GM18861 (cell line): ENCODE measurements around the gene ATMIN.

Experiments used
- ATAC-seq: cut with Tn5 transposase; IDR thresholded peaks from one replicate; pipeline ENCODE4 v1.9.1; 2021; ENCODE audit not compliant: unreplicated experiment

ATMIN gene

DNA sequence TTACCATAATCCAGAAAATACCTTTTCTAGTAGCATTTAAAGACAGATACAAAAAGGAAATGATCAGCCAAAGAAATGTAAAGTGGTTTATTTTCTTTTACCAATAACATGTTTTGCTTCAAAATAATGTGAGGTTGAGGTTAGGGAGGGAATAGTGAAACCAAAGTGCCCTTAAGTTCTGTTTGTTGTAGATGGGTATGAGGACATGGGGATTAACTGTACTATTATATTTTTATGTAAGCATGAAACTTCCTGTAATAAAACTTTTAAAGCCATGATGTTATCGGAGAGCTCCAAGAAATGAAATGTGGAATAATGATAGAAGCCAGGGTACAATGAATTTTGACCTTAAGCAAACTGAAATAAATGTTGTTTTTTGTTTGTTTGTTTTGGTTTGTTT is 31.5 kb downstream of the ATMIN start:
- no peak for ATAC-seq

DNA sequence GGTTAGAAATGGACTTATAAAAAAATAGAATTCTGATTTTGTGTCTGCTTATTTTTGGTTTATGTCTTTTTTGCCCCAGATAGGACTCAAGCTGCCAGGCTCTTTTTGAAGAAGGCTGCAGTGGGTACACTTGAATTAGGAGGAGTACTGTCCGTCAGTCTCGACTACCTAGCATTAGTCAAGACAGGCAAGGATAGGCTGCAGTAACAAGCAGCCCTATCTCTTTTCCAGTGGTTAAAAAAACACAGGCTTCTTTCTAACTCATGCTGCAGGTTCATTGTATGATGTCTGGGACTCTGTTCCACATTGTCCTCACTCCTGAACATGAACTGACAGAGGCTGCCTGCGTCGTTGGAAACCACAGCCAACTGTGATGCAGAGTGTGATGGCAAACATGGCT is 33.4 kb downstream of the ATMIN start:
- no peak for ATAC-seq

DNA sequence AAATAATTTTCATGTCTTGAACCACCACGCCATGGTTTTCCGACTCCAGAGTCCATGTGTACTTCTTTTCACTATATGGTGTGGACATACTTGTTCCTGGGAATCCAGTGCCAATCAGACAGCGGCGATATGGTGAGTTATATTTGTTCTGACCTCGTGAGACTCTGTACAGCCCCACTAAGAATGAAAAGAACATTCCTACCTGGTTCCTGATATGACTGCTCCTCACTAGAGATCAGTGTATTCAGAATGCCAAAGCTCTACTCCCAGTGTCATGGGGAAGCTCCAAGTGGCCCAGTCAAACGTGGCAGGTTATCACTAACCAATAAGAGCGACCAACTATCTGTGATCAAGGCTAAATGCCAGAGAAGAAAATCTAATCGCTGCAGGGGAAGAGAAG is 35.3 kb downstream of the ATMIN start:
- no peak for ATAC-seq

DNA sequence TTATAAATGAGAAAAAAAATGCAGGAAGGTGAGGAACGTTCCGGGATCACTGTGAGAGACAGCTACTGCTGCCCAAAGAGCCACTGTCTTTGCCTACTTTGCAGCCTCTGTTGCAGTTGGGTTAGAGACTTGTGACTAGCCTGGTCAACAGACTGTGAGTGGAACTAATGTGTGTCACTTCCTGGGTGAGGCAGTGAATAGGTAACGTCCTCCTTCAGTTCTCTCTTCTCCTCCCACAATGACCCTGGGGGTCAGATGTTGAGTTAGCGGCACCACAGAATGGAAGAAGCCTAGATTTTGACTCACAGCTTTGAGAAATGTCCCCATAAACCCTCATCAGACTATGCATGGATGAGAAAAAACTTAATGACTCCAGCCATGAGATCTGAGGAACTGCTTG is 36.2 kb downstream of the ATMIN start:
- ATAC-seq, result no peak

DNA sequence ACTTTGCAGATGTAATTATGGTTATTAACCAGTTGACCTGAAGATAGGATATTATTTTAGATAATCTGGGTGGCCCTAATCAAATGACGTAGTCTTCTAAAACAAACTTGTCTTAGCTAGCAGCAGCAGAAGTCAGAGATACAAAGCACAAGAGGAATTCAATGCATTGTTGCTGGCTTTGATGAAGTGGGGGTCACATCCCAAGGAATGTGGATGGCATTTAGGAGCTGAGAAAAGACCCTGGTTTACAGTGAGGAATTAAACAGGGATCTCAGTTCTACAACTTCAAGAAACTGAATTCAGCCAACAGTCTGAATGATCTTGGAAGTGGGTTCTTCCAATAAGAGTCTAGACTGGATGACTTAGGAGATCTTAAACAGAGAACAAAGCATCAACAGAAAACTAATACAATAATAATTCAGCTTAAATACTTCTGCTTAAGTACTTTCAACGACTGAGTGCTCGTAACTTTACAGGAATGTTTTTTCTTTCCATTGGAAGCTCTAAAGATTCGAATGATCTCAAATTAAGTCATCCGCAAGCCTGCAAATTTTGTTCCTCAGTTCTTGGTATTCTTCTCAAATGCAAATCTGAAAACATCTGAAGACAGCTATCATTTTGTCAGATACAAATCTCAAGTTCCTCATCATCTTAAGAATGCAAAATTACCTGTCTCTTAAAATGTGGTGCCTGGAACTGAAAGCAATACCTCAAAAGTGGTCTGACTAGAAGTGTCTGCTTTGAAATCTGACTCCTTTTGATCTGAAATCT is 38.1 kb downstream of the ATMIN start:
- ATAC-seq, result no peak

DNA sequence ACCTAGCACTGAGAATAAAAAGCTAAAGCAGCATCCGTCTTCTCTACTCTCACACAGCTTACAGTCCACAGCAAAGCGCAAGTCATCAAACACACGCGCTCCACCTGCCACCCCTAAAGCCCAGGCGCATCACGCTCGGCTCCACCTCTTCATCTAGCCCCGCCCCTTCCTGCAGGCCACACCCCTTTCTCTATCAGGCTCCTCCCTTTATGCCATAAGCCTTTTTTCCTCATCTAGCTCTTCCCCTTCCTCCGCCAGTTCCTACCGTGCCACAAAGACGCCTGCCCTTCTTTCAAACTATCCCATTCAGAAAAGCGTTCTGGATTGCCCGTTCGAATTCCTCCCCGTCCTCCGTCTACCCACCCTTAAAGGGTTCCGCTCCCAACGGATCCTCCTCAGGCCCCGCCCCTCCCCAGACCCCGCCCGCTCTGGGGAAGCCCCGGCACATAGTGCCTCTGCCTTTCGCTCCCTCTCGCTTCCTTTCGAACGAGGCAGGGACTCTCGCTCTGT is 41.0 kb downstream of the ATMIN start:
- peak; percentile 59 for ATAC-seq

DNA sequence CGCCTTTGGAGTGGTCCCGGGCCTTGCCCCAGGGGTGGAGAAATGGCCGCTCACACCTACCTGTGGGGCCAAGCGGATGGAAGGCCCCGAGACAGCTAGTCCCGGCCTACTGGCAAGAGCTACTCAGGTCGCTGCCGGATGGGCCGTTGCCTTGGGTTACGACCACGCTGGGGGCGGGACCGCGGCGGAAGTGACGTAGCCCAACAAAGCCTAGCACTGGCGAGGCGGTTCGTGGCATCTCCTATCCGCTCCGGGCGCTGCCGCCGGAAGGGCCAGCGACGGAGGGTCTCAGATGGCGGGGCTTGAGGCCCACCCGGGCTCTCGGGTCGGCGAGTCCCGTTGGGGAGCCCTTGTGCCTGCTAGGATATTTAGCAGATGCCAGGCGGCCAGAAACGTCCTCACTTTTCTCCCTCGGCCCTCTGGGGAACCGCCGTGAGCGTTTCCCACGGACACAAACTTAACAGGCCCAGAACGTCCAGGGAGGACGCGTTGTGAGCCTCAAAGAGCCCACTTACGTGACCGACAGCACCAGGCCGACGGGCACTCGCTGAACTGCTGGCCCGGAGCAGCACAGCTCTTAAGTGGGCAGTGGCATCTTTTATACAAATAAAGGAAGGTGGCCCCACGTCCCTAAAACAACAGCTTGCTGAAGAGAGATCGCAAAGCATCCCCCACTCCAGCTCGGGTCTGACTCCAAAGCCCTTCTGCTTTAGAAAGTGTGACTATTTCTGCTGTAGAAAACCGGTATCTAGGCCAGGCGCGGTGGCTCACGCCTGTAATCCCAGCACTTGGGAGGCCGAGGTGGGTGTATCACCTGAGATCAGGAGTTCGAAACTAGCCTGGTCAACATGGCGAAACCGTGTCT is 41.7 kb downstream of the ATMIN start, which contains the start of gene C16orf46:
Gene C16orf46, minus strand, starts transcription at position 163 of the 865 bp plus-strand sequence. CDS start 13,283 bp downstream, outside the sequence.
- ATAC-seq, result peak; percentile 94

DNA sequence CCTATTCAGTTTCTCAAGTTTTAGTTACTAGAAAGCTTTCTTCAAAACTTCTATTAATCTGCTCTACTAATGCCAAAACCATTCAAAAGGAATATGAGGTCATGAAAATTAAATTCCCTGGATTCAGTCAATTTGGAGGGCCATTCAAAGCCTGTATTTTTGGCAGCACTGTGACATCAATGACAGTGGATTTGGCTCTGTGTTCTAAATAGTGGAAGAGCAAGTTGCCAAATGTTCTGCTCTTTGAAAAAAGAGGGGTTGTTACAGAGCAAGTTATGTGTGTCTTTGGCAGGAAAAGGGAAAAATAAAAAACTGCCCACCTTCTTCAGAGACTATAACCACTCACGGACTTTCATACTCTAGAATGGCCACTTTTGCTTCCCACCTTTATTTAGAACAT is 44.6 kb downstream of the ATMIN start:
- no peak for ATAC-seq

DNA sequence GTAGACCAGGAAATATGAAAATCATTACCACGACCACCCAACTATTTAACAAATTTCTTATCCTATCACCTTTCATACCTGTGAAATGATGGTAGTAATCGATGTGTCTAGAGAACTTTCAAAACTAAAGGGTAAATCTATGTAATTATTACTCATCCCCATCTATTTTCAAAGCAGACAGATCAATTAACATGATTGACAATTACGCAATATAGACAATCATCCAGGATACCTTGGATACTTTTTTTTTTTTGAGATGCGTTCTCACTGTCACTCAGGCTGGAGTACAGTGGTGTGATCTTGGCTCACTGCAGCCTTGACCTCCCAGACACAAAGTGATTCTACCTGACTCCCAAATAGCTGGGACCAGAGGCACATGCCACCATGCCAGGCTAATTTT is 45.4 kb downstream of the ATMIN start:
- ATAC-seq, result no peak

DNA sequence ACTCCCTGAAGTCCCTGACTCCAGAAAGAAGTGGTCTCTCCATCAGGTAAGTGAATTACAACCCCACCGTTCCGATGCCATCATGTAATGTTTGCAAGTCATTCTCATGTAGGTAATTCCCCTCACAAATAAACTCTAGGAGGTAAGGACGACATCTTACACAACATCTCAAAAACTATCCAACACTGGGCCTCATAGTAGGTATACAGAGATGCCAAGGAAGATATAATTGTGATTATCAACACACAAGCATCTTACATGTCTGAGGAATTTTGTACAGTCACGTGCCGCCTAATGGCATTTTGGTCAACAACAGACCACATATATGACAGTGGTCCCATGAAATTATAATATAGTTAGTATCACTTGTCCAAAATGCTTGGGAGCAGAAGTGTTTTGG is 53.2 kb downstream of the ATMIN start:
- ATAC-seq, result no peak

DNA sequence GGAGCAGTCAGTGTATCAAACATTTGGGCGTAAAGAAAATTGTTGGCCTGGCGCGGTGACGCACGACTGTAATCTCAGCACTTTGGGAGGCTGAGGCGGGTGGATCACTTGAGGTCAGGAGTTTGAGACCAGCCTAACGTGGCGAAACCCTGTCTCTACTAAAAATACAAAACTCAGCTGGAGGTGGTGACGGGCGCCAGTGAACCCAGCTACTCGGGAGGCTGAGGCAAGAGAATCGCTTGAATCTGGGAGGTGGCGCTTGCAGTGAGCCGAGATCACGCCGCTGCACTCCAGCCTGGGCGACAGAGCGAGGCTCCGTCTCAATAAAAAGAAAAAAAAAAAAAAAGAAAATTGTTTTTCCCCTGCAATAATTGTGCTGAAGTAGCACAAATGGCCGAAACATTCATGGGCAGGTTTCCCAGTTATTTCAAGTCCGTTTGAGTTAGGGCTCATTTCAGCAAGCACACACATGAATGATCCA is 59.2 kb downstream of the ATMIN start:
- ATAC-seq, result no peak

DNA sequence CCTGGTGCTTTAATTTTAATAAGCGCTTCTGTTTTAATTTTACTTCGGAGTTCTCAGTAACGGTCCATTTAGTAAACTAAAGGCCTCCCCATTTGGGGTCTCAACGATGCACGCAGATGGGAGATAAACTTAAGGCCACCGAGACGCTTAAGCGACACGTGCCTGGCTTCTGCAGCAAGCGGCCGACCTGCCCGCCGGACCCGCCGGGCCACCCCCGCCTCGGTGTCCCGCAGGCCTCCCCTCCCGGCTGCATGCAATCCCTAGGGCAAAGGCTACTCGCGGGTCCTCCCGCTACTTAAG is 60.0 kb downstream of the ATMIN start:
- no peak for ATAC-seq

DNA sequence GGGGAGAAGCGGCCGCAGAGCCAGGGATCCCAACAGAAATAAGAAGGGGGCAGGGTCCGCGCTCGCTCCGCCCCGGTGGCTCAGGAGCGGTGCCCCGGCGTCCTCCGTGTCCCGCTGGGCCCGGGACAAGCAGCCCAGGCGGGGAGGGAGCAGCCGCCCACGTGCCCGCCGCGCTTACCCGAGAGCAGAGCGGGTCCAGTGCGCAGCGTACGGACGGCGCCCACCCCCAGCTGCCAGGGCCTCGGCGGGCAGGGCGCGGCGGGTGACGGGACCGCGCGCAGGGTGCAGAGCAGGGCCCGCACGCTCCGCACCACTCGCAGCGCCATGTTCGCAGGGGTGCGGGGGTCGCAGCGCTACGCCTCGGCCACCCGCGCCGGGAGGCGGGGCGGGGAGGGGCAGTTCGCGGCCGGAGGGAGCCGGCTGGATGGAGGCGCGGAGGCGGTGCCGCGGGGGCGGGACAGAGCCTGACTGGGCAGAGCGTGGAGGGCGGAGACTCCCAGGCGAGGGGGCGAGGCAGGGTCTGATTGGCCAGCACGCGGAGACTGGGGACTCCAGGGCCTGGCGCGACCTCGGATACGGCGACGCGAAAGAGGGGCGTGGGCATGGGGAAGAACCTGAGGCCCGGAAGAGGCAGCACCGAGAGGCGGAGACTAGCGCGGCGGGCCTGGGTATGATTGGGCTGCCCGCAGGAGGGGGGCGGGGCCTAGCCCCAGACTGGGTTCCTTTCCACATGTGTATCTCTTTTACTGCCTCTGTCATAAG is 60.5 kb downstream of the ATMIN start, which contains the start of gene GCSH:
Gene GCSH, minus strand, starts transcription at position 443 of the 762 bp plus-strand sequence. Its CDS starts 117 bp downstream, at position 326.
- ATAC-seq, result peak; percentile 97

DNA sequence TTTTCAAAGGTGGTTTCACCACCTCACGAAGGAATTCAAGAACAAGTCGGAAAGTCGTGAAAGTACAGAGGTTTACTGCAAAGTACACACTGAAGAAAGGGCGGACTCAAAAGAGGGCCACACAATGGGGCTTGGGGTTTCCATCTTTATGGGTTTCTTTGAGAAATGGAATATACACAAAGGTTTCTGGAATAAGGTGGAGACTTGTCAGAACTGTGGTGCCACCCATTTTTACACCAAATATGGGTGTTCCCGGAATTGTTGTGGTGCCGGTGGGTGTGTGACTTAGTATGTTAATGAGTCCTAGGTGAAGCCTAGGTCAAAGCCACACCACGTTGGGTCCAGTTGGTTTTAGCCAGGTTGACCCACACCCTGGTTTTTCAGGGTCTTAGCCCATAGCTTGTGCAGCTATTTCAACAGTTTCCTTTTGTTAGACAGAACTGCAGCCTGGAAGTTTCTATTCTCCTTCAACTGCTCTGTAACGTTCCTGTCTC is 61.1 kb downstream of the ATMIN start:
- ATAC-seq, result no peak
